Measurements from ENCODE around the gene FBXL20.

DNA sequence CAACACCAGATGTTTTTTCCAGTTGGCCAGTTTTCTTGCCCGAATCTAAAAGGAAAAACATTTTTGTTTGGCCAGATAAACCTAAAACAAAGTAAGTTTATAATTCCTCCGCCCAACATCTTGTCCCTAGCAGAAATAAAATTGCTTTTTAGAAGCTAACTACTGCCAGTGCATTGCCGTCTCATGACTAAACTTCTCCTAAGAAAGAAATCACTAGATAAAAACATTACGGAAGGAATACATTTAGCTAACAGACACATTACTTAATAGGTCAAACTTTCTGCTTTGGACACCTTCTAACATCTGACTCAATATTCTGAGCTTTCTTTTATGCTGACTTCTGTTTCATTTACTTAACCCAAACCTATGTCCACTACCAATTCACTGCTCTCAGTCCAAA lies 36.2 kb downstream of the FBXL20 start:
- TF ChIP-seq, protein P1, sequence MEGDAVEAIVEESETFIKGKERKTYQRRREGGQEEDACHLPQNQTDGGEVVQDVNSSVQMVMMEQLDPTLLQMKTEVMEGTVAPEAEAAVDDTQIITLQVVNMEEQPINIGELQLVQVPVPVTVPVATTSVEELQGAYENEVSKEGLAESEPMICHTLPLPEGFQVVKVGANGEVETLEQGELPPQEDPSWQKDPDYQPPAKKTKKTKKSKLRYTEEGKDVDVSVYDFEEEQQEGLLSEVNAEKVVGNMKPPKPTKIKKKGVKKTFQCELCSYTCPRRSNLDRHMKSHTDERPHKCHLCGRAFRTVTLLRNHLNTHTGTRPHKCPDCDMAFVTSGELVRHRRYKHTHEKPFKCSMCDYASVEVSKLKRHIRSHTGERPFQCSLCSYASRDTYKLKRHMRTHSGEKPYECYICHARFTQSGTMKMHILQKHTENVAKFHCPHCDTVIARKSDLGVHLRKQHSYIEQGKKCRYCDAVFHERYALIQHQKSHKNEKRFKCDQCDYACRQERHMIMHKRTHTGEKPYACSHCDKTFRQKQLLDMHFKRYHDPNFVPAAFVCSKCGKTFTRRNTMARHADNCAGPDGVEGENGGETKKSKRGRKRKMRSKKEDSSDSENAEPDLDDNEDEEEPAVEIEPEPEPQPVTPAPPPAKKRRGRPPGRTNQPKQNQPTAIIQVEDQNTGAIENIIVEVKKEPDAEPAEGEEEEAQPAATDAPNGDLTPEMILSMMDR (IDR thresholded peaks at IDR 0.05), result no peak
- TF ChIP-seq, protein P2, sequence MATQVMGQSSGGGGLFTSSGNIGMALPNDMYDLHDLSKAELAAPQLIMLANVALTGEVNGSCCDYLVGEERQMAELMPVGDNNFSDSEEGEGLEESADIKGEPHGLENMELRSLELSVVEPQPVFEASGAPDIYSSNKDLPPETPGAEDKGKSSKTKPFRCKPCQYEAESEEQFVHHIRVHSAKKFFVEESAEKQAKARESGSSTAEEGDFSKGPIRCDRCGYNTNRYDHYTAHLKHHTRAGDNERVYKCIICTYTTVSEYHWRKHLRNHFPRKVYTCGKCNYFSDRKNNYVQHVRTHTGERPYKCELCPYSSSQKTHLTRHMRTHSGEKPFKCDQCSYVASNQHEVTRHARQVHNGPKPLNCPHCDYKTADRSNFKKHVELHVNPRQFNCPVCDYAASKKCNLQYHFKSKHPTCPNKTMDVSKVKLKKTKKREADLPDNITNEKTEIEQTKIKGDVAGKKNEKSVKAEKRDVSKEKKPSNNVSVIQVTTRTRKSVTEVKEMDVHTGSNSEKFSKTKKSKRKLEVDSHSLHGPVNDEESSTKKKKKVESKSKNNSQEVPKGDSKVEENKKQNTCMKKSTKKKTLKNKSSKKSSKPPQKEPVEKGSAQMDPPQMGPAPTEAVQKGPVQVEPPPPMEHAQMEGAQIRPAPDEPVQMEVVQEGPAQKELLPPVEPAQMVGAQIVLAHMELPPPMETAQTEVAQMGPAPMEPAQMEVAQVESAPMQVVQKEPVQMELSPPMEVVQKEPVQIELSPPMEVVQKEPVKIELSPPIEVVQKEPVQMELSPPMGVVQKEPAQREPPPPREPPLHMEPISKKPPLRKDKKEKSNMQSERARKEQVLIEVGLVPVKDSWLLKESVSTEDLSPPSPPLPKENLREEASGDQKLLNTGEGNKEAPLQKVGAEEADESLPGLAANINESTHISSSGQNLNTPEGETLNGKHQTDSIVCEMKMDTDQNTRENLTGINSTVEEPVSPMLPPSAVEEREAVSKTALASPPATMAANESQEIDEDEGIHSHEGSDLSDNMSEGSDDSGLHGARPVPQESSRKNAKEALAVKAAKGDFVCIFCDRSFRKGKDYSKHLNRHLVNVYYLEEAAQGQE (IDR thresholded peaks at IDR 0.05; ENCODE audit: insufficient read depth in 1 of 2, low read depth in 2 of 2, low read length in 1 of 2), result no peak
- TF ChIP-seq TCF7L2 (IDR thresholded peaks at IDR 0.05; ENCODE audit: low read depth, low read length), result no peak
